Measurements from ENCODE around the gene DPYD.

DPYD gene

GRCh38 chr1:97372531-97372930, 548.3 kb downstream of the DPYD start:
- Histone ChIP-seq H3K4me1 (no peaks in the 10 kb centered on the region), H3K4me3 (no peak overlapping the region), H3K27ac (no peak overlapping the region), H3K9me3 (no peaks in the 10 kb centered on the region), H3K36me3 (peaks cover 0 to 4% (median 0%) of the 10 kb centered on the region in 3 donors), H3K27me3 (no peaks in the 10 kb centered on the region)
- DNase-seq: no peak
- intact Hi-C loops (cut with DNase I; ENCODE audit: low total_unique reads): no loop called here
- no peak for TF ChIP-seq CTCF (IDR thresholded peaks at IDR 0.05)

DNA sequence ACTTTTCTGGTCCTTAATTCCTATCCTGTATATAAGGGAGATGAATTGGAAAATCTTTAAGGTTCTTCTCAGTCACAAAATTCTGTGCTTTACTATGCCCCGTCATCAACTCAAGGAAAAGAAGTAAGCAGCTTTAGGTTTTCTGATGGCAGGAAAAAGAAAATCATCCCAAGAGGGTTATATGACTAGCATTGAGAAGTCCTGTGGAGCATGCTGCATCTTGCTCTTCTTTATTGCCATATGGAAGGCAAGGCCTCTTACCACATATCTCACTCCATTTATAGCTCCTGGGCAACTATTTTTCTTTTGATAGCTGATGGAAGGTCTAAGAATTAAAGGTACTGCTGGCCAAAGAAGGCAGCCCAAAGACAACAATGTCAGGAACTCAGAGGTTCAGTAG, 552.5 kb downstream of the DPYD start:
- DNase-seq: no peak
- Histone ChIP-seq H3K36me3 (peaks cover 0 to 3% (median 0%) of the 10 kb centered on the region in 3 donors), H3K9me3 (no peaks in the 10 kb centered on the region), H3K27me3 (no peaks in the 10 kb centered on the region), H3K27ac (no peak overlapping the region), H3K4me1 (no peaks in the 10 kb centered on the region), H3K4me3 (no peak overlapping the region)
- intact Hi-C loops (cut with DNase I; ENCODE audit: low total_unique reads): no loop called here
- TF ChIP-seq CTCF (IDR thresholded peaks at IDR 0.05): no peak

- TF ChIP-seq CTCF (IDR thresholded peaks at IDR 0.05): no peak
Measured at GRCh38 chr1:97366984-97367383, 553.9 kb downstream of the DPYD start.

GRCh38 chr1:97365026-97365425, 555.8 kb downstream of the DPYD start:
- Histone ChIP-seq H3K27me3 (no peaks in the 10 kb centered on the region), H3K4me3 (no peak overlapping the region), H3K36me3 (no peaks in the 10 kb centered on the region), H3K9me3 (no peaks in the 10 kb centered on the region), H3K4me1 (no peaks in the 10 kb centered on the region), H3K27ac (no peak overlapping the region)
- no peak for DNase-seq
- TF ChIP-seq CTCF (IDR thresholded peaks at IDR 0.05): no peak
- intact Hi-C loops (cut with DNase I; ENCODE audit: low total_unique reads): no loop called here

More at GRCh38 chr1:97366984-97367383, 553.9 kb downstream of the DPYD start:
- intact Hi-C loops (cut with DNase I; ENCODE audit: low total_unique reads): no loop called here
- H3K4me3 ChIP-seq: no peak overlapping the region
- DNase-seq: no peak
- H3K4me1 ChIP-seq: no peaks in the 10 kb centered on the region
- no peak overlapping the region for H3K27ac ChIP-seq
- no peaks in the 10 kb centered on the region for H3K36me3 ChIP-seq
- H3K27me3 ChIP-seq: no peaks in the 10 kb centered on the region
- no peaks in the 10 kb centered on the region for H3K9me3 ChIP-seq

DNA sequence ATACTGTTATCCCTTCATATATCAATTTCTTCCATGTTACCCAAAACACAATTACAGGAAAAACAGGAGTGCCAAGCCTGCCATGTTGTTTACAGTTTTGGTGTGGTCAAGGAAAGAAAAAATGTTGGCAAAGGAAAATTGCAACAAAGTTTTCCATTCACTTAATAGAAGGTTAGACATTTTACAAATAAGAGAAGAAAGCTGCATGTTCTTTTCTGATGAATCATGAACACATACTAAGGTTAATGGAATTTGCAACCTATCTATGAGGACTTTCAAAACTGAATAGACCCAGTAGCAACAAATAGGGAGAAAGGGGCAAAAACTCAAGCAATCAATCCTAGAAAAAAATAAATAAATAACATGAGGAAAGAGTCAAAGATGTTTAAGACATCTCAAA, 556.7 kb downstream of the DPYD start:
- Histone ChIP-seq H3K9me3 (no peaks in the 10 kb centered on the region), H3K4me3 (no peak overlapping the region), H3K27ac (no peak overlapping the region), H3K36me3 (no peaks in the 10 kb centered on the region), H3K4me1 (no peaks in the 10 kb centered on the region), H3K27me3 (no peaks in the 10 kb centered on the region)
- no peak for DNase-seq
- TF ChIP-seq CTCF (IDR thresholded peaks at IDR 0.05): no peak
- intact Hi-C loops (cut with DNase I; ENCODE audit: low total_unique reads): no loop called here

GRCh38 chr1:97356309-97356708, 564.5 kb downstream of the DPYD start:
- Histone ChIP-seq H3K9me3 (peaks cover 0 to 9% (median 0%) of the 10 kb centered on the region in 3 donors), H3K27ac (no peak overlapping the region), H3K4me3 (no peak overlapping the region), H3K27me3 (no peaks in the 10 kb centered on the region), H3K4me1 (peaks cover 0 to 13% (median 0%) of the 10 kb centered on the region in 4 donors), H3K36me3 (peaks cover 7 to 12% (median 7%) of the 10 kb centered on the region in 3 donors)
- intact Hi-C loops (cut with DNase I; ENCODE audit: low total_unique reads): no loop called here
- no peak for TF ChIP-seq CTCF (IDR thresholded peaks at IDR 0.05)
- DNase-seq: no peak
